SK-N-SH (cell line): ENCODE data around the gene CD248. TPM values are rescaled to one million over a fixed set of nuclear protein-coding genes. Genes with fewer than 3 reads are reported as not detected.

ENCODE experiments used
- CTCF ChIA-PET: fragments of 300-600, 350-600 bp; formaldehyde crosslinking; extraction: SDS; loops from one replicate; lab custom pipeline; 2021; lab: Yijun Ruan, JAX
- POLR2A ChIA-PET: fragments of 350-600 bp; sonication (Branson Sonifier 250); formaldehyde crosslinking; extraction: SDS; loops from one replicate; lab custom pipeline; 2020; ENCODE audit warnings: antibody characterized with exemption, inconsistent platforms; lab: Yijun Ruan, JAX
- DNase-seq: peaks from one replicate; pipeline ENCODE4 v3.0.0; 2012
- H2AFZ ChIP-seq: fragments of 200-600 bp; sonication (generic); 2 replicates; pipeline ENCODE4 v1.8.1; 2016; ENCODE audit warnings: antibody characterized with exemption, mild to moderate bottlenecking, low read depth
- H3F3A ChIP-seq: fragments of 200-600 bp; sonication (generic); replicated peaks from 2 replicates; pipeline ENCODE3; 2016; ENCODE audit warnings: antibody characterized with exemption, mild to moderate bottlenecking; ENCODE audit not compliant: insufficient read depth
- H3K27ac ChIP-seq, 2 experiments: fragments of 200-500 bp in 1 of 2; fragments of 200-600 bp in 1 of 2; sonication (Bioruptor generic) in 1 of 2; sonication (generic), shearing (Covaris generic) in 1 of 2; 2 replicates each; pipeline versions ENCODE4 v1.5.1 to v1.6.1; 2014 to 2016; ENCODE audit warnings: low read depth in 2 of 2, inconsistent platforms in 1 of 2, low read length in 1 of 2, mild to moderate bottlenecking in 1 of 2, mixed read lengths in 1 of 2
- H3K27me3 ChIP-seq: fragments of 200-600 bp; sonication (generic), shearing (Covaris generic); 2 replicates; pipeline ENCODE4 v1.6.1; 2016; ENCODE audit warnings: mixed run types; ENCODE audit not compliant: insufficient read depth
- H3K36me3 ChIP-seq, 2 experiments: fragments of 200-500 bp in 1 of 2; fragments of 200-600 bp in 1 of 2; sonication (Bioruptor generic) in 1 of 2; sonication (generic) in 1 of 2; replicated peaks in 1 of 2; 2 replicates each; pipeline versions ENCODE3 to v1.5.1; 2014 to 2016; ENCODE audit warnings: low read length in 1 of 2, mild to moderate bottlenecking in 1 of 2; ENCODE audit not compliant: insufficient read depth in 2 of 2, control insufficient read depth in 1 of 2
- H3K4me1 ChIP-seq, 2 experiments: fragments of 200-500 bp in 1 of 2; fragments of 200-600 bp in 1 of 2; sonication (Bioruptor generic) in 1 of 2; sonication (generic), shearing (Covaris generic) in 1 of 2; 2 replicates each; pipeline versions ENCODE4 v1.5.1 to v1.6.1; 2014 to 2016; ENCODE audit warnings: low read depth in 1 of 2, low read length in 1 of 2, mixed run types in 1 of 2; ENCODE audit not compliant: insufficient read depth in 2 of 2, control insufficient read depth in 1 of 2
- H3K4me2 ChIP-seq: fragments of 200-600 bp; sonication (generic), shearing (Covaris generic); 2 replicates; pipeline ENCODE4 v1.6.1; 2017; ENCODE audit warnings: mixed run types
- H3K4me3 ChIP-seq, 2 experiments: fragments of 200-500 bp in 1 of 2; fragments of 200-600 bp in 1 of 2; sonication (Bioruptor generic) in 1 of 2; sonication (generic), shearing (Covaris generic) in 1 of 2; 2 replicates each; pipeline versions ENCODE4 v1.5.1 to v1.8.1; 2014 to 2016; ENCODE audit warnings: low read depth in 2 of 2, inconsistent platforms in 1 of 2, low read length in 1 of 2, mild to moderate bottlenecking in 1 of 2, mixed read lengths in 1 of 2, moderate library complexity in 1 of 2
- H3K79me2 ChIP-seq: fragments of 200-600 bp; sonication (generic); 2 replicates; pipeline ENCODE4 v1.8.1; 2017; ENCODE audit warnings: mild to moderate bottlenecking; ENCODE audit not compliant: insufficient read depth
- H3K9ac ChIP-seq: fragments of 200-600 bp; sonication (generic); 2 replicates; pipeline ENCODE4 v1.6.1; 2017; ENCODE audit warnings: mixed run types
- H3K9me2 ChIP-seq: fragments of 200-600 bp; sonication (generic); 2 replicates; pipeline ENCODE4 v1.6.1; 2017; ENCODE audit warnings: mixed run types
- H3K9me3 ChIP-seq: fragments of 200-600 bp; sonication (generic); 2 replicates; pipeline ENCODE4 v1.6.1; 2017; ENCODE audit warnings: mixed run types, mild to moderate bottlenecking, moderate library complexity
- H4K20me1 ChIP-seq: fragments of 200-600 bp; sonication (generic); 2 replicates; pipeline ENCODE4 v1.6.1; 2017; ENCODE audit warnings: mild to moderate bottlenecking, mixed run types; ENCODE audit not compliant: insufficient read depth
- CHD2 ChIP-seq: fragments of 150-350 bp; IDR thresholded peaks from 2 replicates; pipeline ENCODE4 v1.6.1; 2018; ENCODE audit warnings: low read length; ENCODE audit not compliant: partially characterized antibody
- CTCF ChIP-seq: fragments of 200-600 bp; sonication (generic); IDR thresholded peaks from 2 replicates; pipeline ENCODE4 v1.6.1; 2017; ENCODE audit warnings: antibody characterized with exemption, mild to moderate bottlenecking, moderate library complexity
- ELF1 ChIP-seq: IDR thresholded peaks from 2 replicates; pipeline ENCODE4 v1.4.0; 2012
- EP300 ChIP-seq, 2 experiments: IDR thresholded peaks; 2 replicates each; pipeline versions ENCODE4 v1.4.0 to v1.6.1; 2012; ENCODE audit warnings: borderline replicate concordance in 1 of 2, low read depth in 1 of 2, low read length in 1 of 2
- FOXJ3 ChIP-seq: sonication (generic); formaldehyde crosslinking; IDR thresholded peaks from 2 replicates; pipeline ENCODE4 v1.5.1; 2020; ENCODE audit warnings: mild to moderate bottlenecking, missing genetic modification reagents
- GABPA ChIP-seq: IDR thresholded peaks from 2 replicates; pipeline ENCODE4 v1.4.0; 2012; ENCODE audit warnings: low read depth, mild to moderate bottlenecking
- GATA2 ChIP-seq: sonication (generic); formaldehyde crosslinking; IDR thresholded peaks from 2 replicates; pipeline ENCODE4 v1.5.0; 2020; ENCODE audit warnings: mild to moderate bottlenecking, missing genetic modification reagents
- IRF3 ChIP-seq: fragments of 150-350 bp; IDR thresholded peaks from 2 replicates; pipeline ENCODE4 v1.6.1; 2016; ENCODE audit warnings: mild to moderate bottlenecking, low read depth, low read length
- MAX ChIP-seq: IDR thresholded peaks from 2 replicates; pipeline ENCODE4 v1.4.0; 2012; ENCODE audit warnings: low read depth
- MXI1 ChIP-seq: IDR thresholded peaks from 2 replicates; pipeline ENCODE4 v1.6.1; 2012; ENCODE audit warnings: mild to moderate bottlenecking, low read depth, low read length, improper control_type of control experiment
- NFIC ChIP-seq: IDR thresholded peaks from 2 replicates; pipeline ENCODE4 v1.4.0; 2012; ENCODE audit warnings: borderline replicate concordance
- NRF1 ChIP-seq: IDR thresholded peaks from 2 replicates; pipeline ENCODE4 v1.6.1; 2012; ENCODE audit warnings: low read depth, mild to moderate bottlenecking, low read length
- PBX3 ChIP-seq: IDR thresholded peaks from 2 replicates; pipeline ENCODE4; 2012
- POLR2AphosphoS5 ChIP-seq: IDR thresholded peaks from 2 replicates; pipeline ENCODE4 v1.6.1; 2012; ENCODE audit warnings: low read depth, low read length
- RFX5 ChIP-seq: IDR thresholded peaks from 2 replicates; pipeline ENCODE4 v1.6.1; 2012; ENCODE audit warnings: mild to moderate bottlenecking, improper control_type of control experiment, low read length
- SIN3A ChIP-seq: IDR thresholded peaks from 2 replicates; pipeline ENCODE4 v1.6.1; 2012; ENCODE audit warnings: low read depth, mild to moderate bottlenecking, low read length, moderate library complexity, borderline replicate concordance
- SMC3 ChIP-seq: IDR thresholded peaks from 2 replicates; pipeline ENCODE4 v1.6.1; 2012; ENCODE audit warnings: low read depth, low read length, improper control_type of control experiment
- TAF1 ChIP-seq: IDR thresholded peaks from 2 replicates; pipeline ENCODE4 v1.6.1; 2012; ENCODE audit warnings: low read depth, mild to moderate bottlenecking, low read length, moderate library complexity, borderline replicate concordance
- TCF12 ChIP-seq: IDR thresholded peaks from 2 replicates; pipeline ENCODE4 v1.4.0; 2012
- TEAD4 ChIP-seq: IDR thresholded peaks from 2 replicates; pipeline ENCODE4 v1.4.0; 2012; ENCODE audit warnings: mild to moderate bottlenecking, borderline replicate concordance; ENCODE audit not compliant: insufficient read depth
- YY1 ChIP-seq: IDR thresholded peaks from 2 replicates; pipeline ENCODE4 v1.4.0; 2012; ENCODE audit warnings: low read depth, mild to moderate bottlenecking
- WGBS: methylation state at CpG from one replicate; pipeline ENCODE4 v1.1.6; 2017; ENCODE audit warnings: low lambda C conversion rate; 5-methylcytosine and 5-hydroxymethylcytosine counted together
- polyA plus RNA-seq, 3 experiments: library from polyadenylated mRNA; depleted of rRNA; stranded (reverse); fragments of >200 nt; gene quantifications; 2 replicates each; pipeline ENCODE4 v1.2.3, GENCODE V29; 2012

CD248 gene
- polyA plus RNA-seq, 1 of the 3 experiments (the other 2 are of a cell fraction) = 7.7 TPM

GRCh38 chr11:66289548-66290329 lies 27.1 kb downstream of the CD248 start (continued):
- TF ChIP-seq NFIC = no peak
- no peak for TF ChIP-seq GATA2 (CRISPR knock-in tag)
- TF ChIP-seq GABPA = no peak
- no peak for TF ChIP-seq POLR2AphosphoS5
- no peak for TF ChIP-seq CTCF
- TF ChIP-seq SIN3A = peak; percentile 97; the same call in 1 of the 2 replicates
- TF ChIP-seq CHD2 = no peak
- TF ChIP-seq FOXJ3 (CRISPR knock-in tag) = no peak

- TF ChIP-seq NRF1 = peak; percentile 78
- TF ChIP-seq CTCF = no peak
- peak; percentile 80 for TF ChIP-seq GABPA
- peak; percentile 78 for TF ChIP-seq TAF1
- no peak for TF ChIP-seq FOXJ3 (CRISPR knock-in tag)
- peak; percentile 67; the same call in 1 of the 2 replicates for TF ChIP-seq MXI1
- TF ChIP-seq YY1 = peak; percentile 86
- no peak for TF ChIP-seq TCF12
- peak; percentile 99 for TF ChIP-seq PBX3
- peak; percentile 89 for TF ChIP-seq CHD2
- TF ChIP-seq POLR2AphosphoS5 = peak; percentile 59
- TF ChIP-seq RFX5 = peak; percentile 74
- TF ChIP-seq SIN3A = no peak
- no peak for TF ChIP-seq SMC3
- TF ChIP-seq MAX = peak; percentile 58
- TF ChIP-seq IRF3 = peak; percentile 88
- TF ChIP-seq TEAD4 = no peak
- no peak for TF ChIP-seq EP300 (IDR thresholded peaks at IDR 0.05; ENCODE audit: borderline replicate concordance in 1 of 2, low read depth in 1 of 2, low read length in 1 of 2)
- peak; percentile 69 for TF ChIP-seq ELF1
- Histone ChIP-seq H4K20me1 (0 out of 2 replicates have a peak, but pooled peaks cover 2% of the 10 kb centered on the region), H3K9ac (peak within 1 kb of the TSS; percentile 86), H3F3A (peaks cover 9% of the 10 kb centered on the region), H3K79me2 (peaks cover 37% of the 10 kb centered on the region; the same call in 1 of the 2 replicates), H3K4me2 (peak within 1 kb of the TSS; percentile 99), H3K9me3 (no peaks in the 10 kb centered on the region), H3K4me1 (peaks cover 7 to 36% of the 10 kb centered on the region in 2 experiments; a peak in 2 of 4 replicates), H3K36me3 (peaks cover 0 to 25% of the 10 kb centered on the region in 2 experiments), H3K4me3 (peak within 1 kb of the TSS; percentile 88 to 90), H3K27ac (peak within 1 kb of the TSS; percentile 93 to 97), H3K9me2 (no peaks in the 10 kb centered on the region), H3K27me3 (no peaks in the 10 kb centered on the region), H2AFZ (peak within 1 kb of the TSS; percentile 55; the same call in 1 of the 2 replicates)
- WGBS = under 1% methylated on average over 41 of the region's 87 CpGs
- CTCF ChIA-PET = interaction anchor here (0.6 to 6.2 kb wide), 10 partner anchors 10 to 141 kb away, joined by 3 to 63 read pairs (median 3); partner anchors contain the start of genes CNIH2, RAB1B and RIN1
- DNase-seq = peak; percentile 98
- POLR2A ChIA-PET = interaction anchor here (0.6 to 4.2 kb wide), 15 partner anchors 8 to 239 kb away, joined by 3 to 19 read pairs (median 3); partner anchors contain the start of genes CD248, CNIH2 and RIN1
Measured at GRCh38 chr11:66288671-66289547, 27.9 kb downstream of the CD248 start, which contains the start of gene YIF1A. YIF1A (minus strand) TSS chr11:66289143; CDS start chr11:66288985, 158 bp downstream.
